Stimulated activated CD4-positive, alpha-beta T cell treated with anti-CD3 and anti-CD28 coated beads, Interleukin-2, amount 100 ng/mL, for 4 hours (primary cell): ENCODE measurements around the gene MRPL42.
"Not testable (repeated sequence)": the region's sequence is repeated elsewhere in the genome, so short reads cannot be mapped to it uniquely, and the experiment has no call there.

Experiments
- DNase-seq: peaks from one replicate; pipeline ENCODE4 v3.0.0-alpha.2; 2020; ENCODE audit warnings: low read depth

MRPL42 gene

GRCh38 chr12:93447555-93448290, 19.6 kb upstream of the MRPL42 start:
- DNase-seq: peak; percentile 31

GRCh38 chr12:93448796-93449195, 18.5 kb upstream of the MRPL42 start:
- DNase-seq: no peak

- DNase-seq: no peak
Measured at GRCh38 chr12:93449277-93449676, 18.0 kb upstream of the MRPL42 start.

- DNase-seq: no peak
Measured at GRCh38 chr12:93451423-93452158, 15.7 kb upstream of the MRPL42 start.

GRCh38 chr12:93453633-93454032, 13.7 kb upstream of the MRPL42 start:
- no peak for DNase-seq

GRCh38 chr12:93456077-93456476, 11.2 kb upstream of the MRPL42 start:
- DNase-seq: no peak

GRCh38 chr12:93459097-93459496, 8.2 kb upstream of the MRPL42 start:
- DNase-seq: no peak

GRCh38 chr12:93460003-93460402, 7.3 kb upstream of the MRPL42 start:
- DNase-seq: no peak

- DNase-seq: no peak
Measured at GRCh38 chr12:93460902-93461301, 6.4 kb upstream of the MRPL42 start.

GRCh38 chr12:93461503-93461902, 5.8 kb upstream of the MRPL42 start:
- DNase-seq: peak; percentile 40

- no peak for DNase-seq
Measured at GRCh38 chr12:93465841-93466240, 1.5 kb upstream of the MRPL42 start.

- DNase-seq: no peak
Measured at GRCh38 chr12:93466625-93467350, 526 bp upstream of the MRPL42 start.

GRCh38 chr12:93468008-93468371, 676 bp downstream of the MRPL42 start:
- DNase-seq: no peak

GRCh38 chr12:93469386-93469785, 2.1 kb downstream of the MRPL42 start:
- no peak for DNase-seq

GRCh38 chr12:93476555-93476954, 9.2 kb downstream of the MRPL42 start:
- DNase-seq: no peak

- no peak for DNase-seq
Measured at GRCh38 chr12:93482721-93483120, 15.4 kb downstream of the MRPL42 start.

- no peak for DNase-seq
Measured at GRCh38 chr12:93483151-93483807, 16.0 kb downstream of the MRPL42 start.

- DNase-seq: no peak
Measured at GRCh38 chr12:93484315-93484981, 17.1 kb downstream of the MRPL42 start.

GRCh38 chr12:93492808-93493207, 25.5 kb downstream of the MRPL42 start:
- not testable (repeated sequence) for DNase-seq

GRCh38 chr12:93494096-93494495, 26.8 kb downstream of the MRPL42 start:
- no peak for DNase-seq

GRCh38 chr12:93497456-93497855, 30.1 kb downstream of the MRPL42 start:
- DNase-seq: no peak

- DNase-seq: not testable (repeated sequence)
Measured at GRCh38 chr12:93498813-93499212, 31.5 kb downstream of the MRPL42 start.
